GM12878 (cell line): ENCODE results near the gene PLEKHA5. TPM values are rescaled to one million over a fixed set of nuclear protein-coding genes. Genes with fewer than 3 reads are reported as not detected.
"Not testable (repeated sequence)": the region's sequence is repeated elsewhere in the genome, so short reads cannot be mapped to it uniquely, and the experiment has no call there.

Experiments
- ATAC-seq: fragments of 200-7000 bp; cut with Tn5 transposase; 3 replicates; pipeline ENCODE4 v1.9.1; 2020; ENCODE audit warnings: mild to moderate bottlenecking, moderate library complexity
- BruUV-seq: library from RNA; stranded (reverse); fragments of 400-500 nt; replicated peaks from 2 replicates; lab custom pipeline; 2021; lab: Mats Ljungman, UMichigan
- CTCF ChIA-PET: fragments of 300-600 bp; sonication (Branson Sonifier 250); formaldehyde crosslinking; extraction: SDS; loops from one replicate; lab custom pipeline; 2021; ENCODE audit warnings: inconsistent platforms; lab: Yijun Ruan, JAX
- POLR2A ChIA-PET: fragments of 350-600 bp; formaldehyde crosslinking; extraction: SDS; loops from one replicate; lab custom pipeline; 2021; ENCODE audit warnings: inconsistent platforms; lab: Charles Lee
- RAD21 ChIA-PET: fragments of 300-600 bp; sonication (Branson Sonifier 250); formaldehyde crosslinking; loops from one replicate; lab custom pipeline; 2023; ENCODE audit warnings: antibody characterized with exemption; ENCODE audit not compliant: unreplicated experiment; lab: Charles Lee
- SMC1A ChIA-PET: fragments of 300-600 bp; sonication (Branson Sonifier 250); formaldehyde crosslinking; loops from one replicate; lab custom pipeline; 2023; ENCODE audit not compliant: unreplicated experiment, uncharacterized antibody; lab: Charles Lee
- DNase-seq: peaks from one replicate; pipeline ENCODE4 v3.0.0-alpha.2; 2011; ENCODE audit warnings: low read depth, low spot score
- FAIRE-seq: peaks from 3 replicates; lab custom pipeline; 2011; peaks lifted over from hg19 to GRCh38; lab: Jason Lieb, UNC
- H2AFZ ChIP-seq: 2 replicates; pipeline ENCODE4 v1.6.0; 2011; ENCODE audit warnings: low read depth, low read length, control low read depth; ENCODE audit not compliant: control insufficient read depth
- H3K27ac ChIP-seq: 2 replicates; pipeline ENCODE4 v1.5.1; 2011; ENCODE audit warnings: control low read depth; ENCODE audit not compliant: control insufficient read depth, insufficient read depth
- H3K27me3 ChIP-seq, 2 experiments: replicated peaks in 1 of 2; 2 replicates each; pipeline versions ENCODE4 v1.6.0 to v1.6.1; 2011; ENCODE audit warnings: low read length in 1 of 2; ENCODE audit not compliant: control insufficient read depth in 2 of 2, insufficient read depth in 2 of 2
- H3K36me3 ChIP-seq, 2 experiments: 2 replicates each; pipeline ENCODE4 v1.5.1; 2011; ENCODE audit warnings: low read length in 1 of 2; ENCODE audit not compliant: control insufficient read depth in 2 of 2, insufficient read depth in 2 of 2
- H3K4me1 ChIP-seq: 2 replicates; pipeline ENCODE4 v1.6.1; 2011; ENCODE audit warnings: mild to moderate bottlenecking, low read length, moderate library complexity, mixed read lengths; ENCODE audit not compliant: control insufficient read depth, insufficient read depth
- H3K4me2 ChIP-seq: 2 replicates; pipeline ENCODE4 v1.6.0; 2011; ENCODE audit warnings: control low read depth; ENCODE audit not compliant: control insufficient read depth, insufficient read depth
- H3K4me3 ChIP-seq: fragments of 200-600 bp; sonication (generic); 2 replicates; pipeline ENCODE4 v1.5.1; 2016
- H3K79me2 ChIP-seq: 2 replicates; pipeline ENCODE4 v1.6.0; 2011; ENCODE audit warnings: low read length; ENCODE audit not compliant: control insufficient read depth, insufficient read depth
- H3K9ac ChIP-seq: 2 replicates; pipeline ENCODE4 v1.8.0; 2011; ENCODE audit warnings: low read length, control low read depth, mixed read lengths; ENCODE audit not compliant: control insufficient read depth, insufficient read depth
- H3K9me3 ChIP-seq: replicated peaks from 3 replicates; pipeline ENCODE4 v1.5.1; 2011; ENCODE audit warnings: mild to moderate bottlenecking, low read length; ENCODE audit not compliant: control insufficient read depth, insufficient read depth
- H4K20me1 ChIP-seq: 2 replicates; pipeline ENCODE4 v1.6.0; 2011; ENCODE audit not compliant: control insufficient read depth, insufficient read depth
- MTA2 ChIP-seq: fragments of 450-650 bp; IDR thresholded peaks from 2 replicates; pipeline ENCODE4 v1.6.1; 2016; ENCODE audit warnings: low read depth, mild to moderate bottlenecking, moderate library complexity
- NFIC ChIP-seq: IDR thresholded peaks from 2 replicates; pipeline ENCODE4 v1.6.1; 2012; ENCODE audit warnings: low read depth, mild to moderate bottlenecking, inconsistent platforms, low read length, moderate library complexity
- ZNF274 ChIP-seq: IDR thresholded peaks from one replicate; pipeline ENCODE4 v1.8.0; 2011; ENCODE audit not compliant: insufficient read length, insufficient read depth
- WGBS: methylation state at CpG from one replicate; pipeline ENCODE4 v1.1.6; 2016; ENCODE audit warnings: low lambda C conversion rate; ENCODE audit not compliant: insufficient replicate concordance, insufficient coverage; ENCODE audit errors: missing lambda C conversion rate; 5-methylcytosine and 5-hydroxymethylcytosine counted together
- in situ Hi-C: fragments of 300-500 bp; cut with MboI; formaldehyde crosslinking; loops from 9 replicates; pipeline ENCODE4 v1.14.3; 2018; ENCODE audit warnings: mixed read lengths
- intact Hi-C: fragments of 100-400 bp; cut with micrococcal nuclease; formaldehyde crosslinking; loops from one replicate; pipeline ENCODE4 v1.14.2; 2022; ENCODE audit not compliant: unreplicated experiment
- polyA plus RNA-seq, 11 experiments: library from polyadenylated mRNA; depleted of rRNA in 4 of 11; unstranded in 6 of 11; stranded (reverse) in 5 of 11; fragments of >200 nt; fragmentation: Nextera tagmentation in 4 of 11; fragmentation: Illumina TruSeq in 1 of 11; extraction: Ambion mirVana in 4 of 11; extraction: Trizol in 1 of 11; gene quantifications; 1 replicate in 1 of 11; 2 replicates in 10 of 11; pipeline versions ENCODE4 v1.2.1 to v1.2.3, GENCODE V29; 2011 to 2016; ENCODE audit warnings: inconsistent platforms in 2 of 11, missing spikeins in 2 of 11, low read depth in 1 of 11
- total RNA-seq, 4 experiments: library from RNA; depleted of rRNA in 3 of 4; stranded (reverse); fragments of >200 nt in 3 of 4; fragmentation: Illumina TruSeq in 1 of 4; extraction: Trizol in 1 of 4; gene quantifications; 2 replicates each; pipeline versions ENCODE4 v1.2.1 to v1.2.3, GENCODE V29; 2013 to 2021

PLEKHA5 gene
- total and polyA plus RNA-seq, 10 of the 15 experiments (the other 5 are each of a cell fraction or from before 2014, with no cell fraction given): 0.09 to 0.33 (median 0.18) TPM; not detected in 3

DNA sequence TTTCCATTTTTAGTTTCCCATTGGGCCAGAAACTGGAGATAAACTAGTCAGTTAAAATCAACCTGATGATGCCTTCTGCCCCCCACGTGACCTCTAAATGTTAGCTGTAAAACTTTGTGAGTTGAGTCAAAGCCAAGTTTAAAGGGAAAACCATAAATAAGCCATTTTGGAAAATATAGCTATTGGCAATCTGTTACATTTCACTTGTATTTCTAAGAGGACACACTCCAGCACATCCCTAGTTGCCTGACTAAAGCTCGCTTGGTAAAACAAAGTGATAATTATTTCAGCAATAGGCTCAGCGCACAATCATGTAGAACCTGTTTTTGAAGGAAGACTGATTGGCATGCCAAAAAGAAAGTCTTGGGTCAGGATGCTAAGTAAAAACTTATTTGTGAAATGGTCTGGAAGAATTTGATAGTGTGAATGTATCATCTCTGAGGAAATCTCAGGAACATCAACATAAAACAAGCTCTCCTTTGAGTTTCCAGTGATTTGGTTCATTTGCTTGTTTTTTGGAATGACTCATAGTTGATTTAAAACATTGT lies 260.6 kb downstream of the PLEKHA5 start:
- SMC1A ChIA-PET: interaction anchor here (1.2 to 1.3 kb wide), 2 partner anchors 20 to 21 kb away, joined by 3 read pairs; no protein-coding TSS in a partner anchor
- Histone ChIP-seq H3K27ac (no peak overlapping the region), H2AFZ (no peak overlapping the region), H3K36me3 (no peaks in the 10 kb centered on the region), H3K79me2 (no peaks in the 10 kb centered on the region), H3K9me3 (no peaks in the 10 kb centered on the region), H4K20me1 (no peaks in the 10 kb centered on the region), H3K4me2 (no peak overlapping the region), H3K4me1 (no peaks in the 10 kb centered on the region), H3K4me3 (no peak overlapping the region), H3K27me3 (no peaks in the 10 kb centered on the region), H3K9ac (no peak overlapping the region)
- FAIRE-seq (no peak), ATAC-seq (no peak), DNase-seq (no peak)
- CTCF ChIA-PET: interaction anchor here (0.5 kb wide), 1 partner anchor 35 kb away, joined by 3 read pairs; no protein-coding TSS in a partner anchor
- in situ Hi-C loops: no loop called here
- no TSS peak for BruUV-seq
- 50% methylated on average over 3 of the region's 3 CpGs for WGBS
- intact Hi-C loops: no loop called here
- RAD21 ChIA-PET: no interaction called here
- POLR2A ChIA-PET: interaction anchor here (0.7 kb wide), 1 partner anchor 254 kb away, joined by 4 read pairs; no protein-coding TSS in a partner anchor
- no peak for TF ChIP-seq MTA2
- TF ChIP-seq NFIC: no peak
- TF ChIP-seq ZNF274: no peak

DNA sequence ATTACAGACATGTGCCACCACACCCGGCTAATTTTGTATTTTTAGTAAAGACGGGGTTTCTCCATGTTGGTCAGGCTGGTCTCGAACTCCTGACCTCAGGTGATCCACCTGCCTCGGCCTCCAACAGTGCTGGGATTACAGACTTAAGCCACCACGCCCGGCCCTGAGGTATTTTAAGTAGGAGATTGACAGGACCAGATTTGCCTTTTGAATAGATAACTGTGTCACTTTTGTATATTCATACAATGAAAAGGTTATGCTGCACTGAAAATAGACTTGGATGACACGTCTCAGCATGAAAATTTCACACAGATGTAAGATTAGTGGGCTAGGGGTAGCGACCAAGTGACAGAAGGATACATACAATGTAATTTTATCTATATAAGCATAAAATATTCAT lies 263.1 kb downstream of the PLEKHA5 start:
- CTCF ChIA-PET, BruUV-seq, H3K4me3 ChIP-seq, RAD21 ChIA-PET, POLR2A ChIA-PET, H3K9ac ChIP-seq, FAIRE-seq, H3K79me2 ChIP-seq, DNase-seq, H2AFZ ChIP-seq, H4K20me1 ChIP-seq, ATAC-seq, H3K27ac ChIP-seq, H3K9me3 ChIP-seq, H3K36me3 ChIP-seq, SMC1A ChIA-PET, H3K4me2 ChIP-seq, H3K27me3 ChIP-seq, intact Hi-C loops, H3K4me1 ChIP-seq, in situ Hi-C loops: not testable (repeated sequence)
- WGBS: 36% methylated on average over 8 of the region's 8 CpGs
